Fibroblast of peridontal ligament (primary cell): ENCODE measurements around the gene CCL2.
A peak's percentile ranks its signal among the peaks of the same experiment; 100 is the strongest.

Experiments
- DNase-seq: peaks from one replicate; pipeline ENCODE4 v3.0.0-alpha.2; 2010; ENCODE audit errors: extremely low read depth

CCL2 gene

GRCh38 chr17:34241062-34241461 is 14.0 kb upstream of the CCL2 start:
- no peak for DNase-seq

- no peak for DNase-seq
Measured at GRCh38 chr17:34242587-34243363, 12.3 kb upstream of the CCL2 start.

DNA sequence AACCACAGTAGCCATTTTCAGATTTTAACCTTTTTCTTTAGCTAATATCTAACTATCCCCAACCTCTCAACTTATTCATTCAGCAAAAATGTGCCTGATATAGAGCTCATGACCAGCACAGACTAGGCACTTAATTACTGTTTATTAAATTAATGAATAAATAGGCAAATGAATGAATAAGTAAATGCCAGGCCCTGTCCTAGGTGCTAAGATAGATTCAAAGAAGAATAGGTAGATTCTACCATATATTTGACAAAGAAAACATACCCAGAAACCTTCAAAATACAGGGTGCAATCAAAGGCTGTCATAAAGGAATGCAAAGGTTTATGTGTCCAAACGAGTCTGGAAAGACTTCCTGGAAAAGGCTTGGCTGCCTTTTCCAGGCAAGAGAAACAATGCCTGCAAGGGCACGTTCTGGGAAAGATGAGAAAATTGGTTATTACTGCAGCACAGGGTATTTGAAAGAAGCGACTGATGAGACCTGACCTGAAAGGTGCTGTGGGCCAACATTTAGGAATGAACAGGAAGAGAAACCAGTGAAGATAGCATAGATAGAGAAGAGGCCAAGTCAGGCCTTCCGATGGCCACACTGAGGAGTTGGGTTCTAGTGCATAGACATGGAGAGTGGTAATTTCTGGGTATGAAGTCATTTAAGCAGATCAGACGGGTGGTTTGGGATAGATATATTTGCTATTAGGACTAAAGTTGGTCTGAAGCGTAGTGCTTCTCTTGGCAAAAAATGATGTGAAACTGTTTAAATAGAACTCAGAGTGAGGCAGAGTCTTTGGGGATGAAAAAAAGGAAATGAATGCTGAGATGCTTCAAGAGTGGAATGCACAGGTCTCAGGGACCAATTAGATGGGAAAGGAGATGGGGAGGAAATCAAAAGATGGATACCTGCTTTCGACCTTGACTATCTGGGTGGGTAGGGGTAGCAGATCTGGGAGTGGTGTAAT is 11.4 kb upstream of the CCL2 start:
- no peak for DNase-seq

- no peak for DNase-seq
Measured at GRCh38 chr17:34245351-34245905, 9.7 kb upstream of the CCL2 start.

- no peak for DNase-seq
Measured at GRCh38 chr17:34246446-34246845, 8.6 kb upstream of the CCL2 start.

- no peak for DNase-seq
Measured at GRCh38 chr17:34246881-34247280, 8.2 kb upstream of the CCL2 start.

DNA sequence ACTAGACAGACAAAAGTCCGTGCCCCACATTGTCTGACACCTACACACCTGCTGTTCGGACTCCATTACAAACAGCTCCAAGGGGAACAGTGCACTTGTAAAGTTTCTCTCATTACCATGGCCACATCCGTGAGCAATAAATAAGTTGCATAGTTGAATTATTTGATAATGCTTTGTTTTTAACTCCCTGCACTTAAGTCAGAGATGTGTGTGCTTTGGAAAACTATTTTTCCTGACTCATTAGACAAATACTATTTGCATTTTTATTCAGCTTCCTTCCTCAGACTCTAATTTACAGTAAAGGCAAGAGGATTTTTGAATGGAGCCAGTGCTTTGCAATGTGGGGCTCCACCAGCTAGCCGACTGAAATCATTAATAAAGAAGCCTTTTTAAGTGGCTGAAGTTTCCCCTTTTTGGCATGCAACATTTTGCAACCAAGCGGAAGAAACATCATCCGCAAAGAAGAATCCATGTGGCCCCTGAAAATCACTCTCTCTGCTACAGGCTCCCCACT is 6.5 kb upstream of the CCL2 start:
- no peak for DNase-seq

DNA sequence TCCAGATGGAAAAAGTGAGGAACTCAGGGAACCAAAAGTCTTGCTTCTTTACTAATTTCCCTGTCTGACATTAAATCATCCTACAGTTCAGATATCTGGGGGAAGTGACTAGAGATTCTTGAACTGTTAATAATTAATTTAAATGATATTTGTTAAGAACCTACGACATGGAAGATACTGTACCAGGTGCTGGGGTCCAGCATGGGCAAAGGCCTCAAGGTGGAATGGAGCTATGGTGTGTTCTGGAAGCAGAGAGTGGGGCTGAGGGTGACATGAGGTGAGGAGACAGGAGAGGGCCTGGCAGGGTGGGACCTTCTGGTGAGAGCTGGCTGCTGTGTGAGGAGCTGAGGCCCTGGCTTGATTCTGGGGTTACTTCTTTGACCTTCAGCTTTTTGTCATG is 6.0 kb upstream of the CCL2 start:
- no peak for DNase-seq

- no peak for DNase-seq
Measured at GRCh38 chr17:34249478-34249877, 5.6 kb upstream of the CCL2 start.

GRCh38 chr17:34251186-34251585 is 3.9 kb upstream of the CCL2 start:
- no peak for DNase-seq

GRCh38 chr17:34252095-34252443 is 3.0 kb upstream of the CCL2 start:
- DNase-seq, result no peak

DNA sequence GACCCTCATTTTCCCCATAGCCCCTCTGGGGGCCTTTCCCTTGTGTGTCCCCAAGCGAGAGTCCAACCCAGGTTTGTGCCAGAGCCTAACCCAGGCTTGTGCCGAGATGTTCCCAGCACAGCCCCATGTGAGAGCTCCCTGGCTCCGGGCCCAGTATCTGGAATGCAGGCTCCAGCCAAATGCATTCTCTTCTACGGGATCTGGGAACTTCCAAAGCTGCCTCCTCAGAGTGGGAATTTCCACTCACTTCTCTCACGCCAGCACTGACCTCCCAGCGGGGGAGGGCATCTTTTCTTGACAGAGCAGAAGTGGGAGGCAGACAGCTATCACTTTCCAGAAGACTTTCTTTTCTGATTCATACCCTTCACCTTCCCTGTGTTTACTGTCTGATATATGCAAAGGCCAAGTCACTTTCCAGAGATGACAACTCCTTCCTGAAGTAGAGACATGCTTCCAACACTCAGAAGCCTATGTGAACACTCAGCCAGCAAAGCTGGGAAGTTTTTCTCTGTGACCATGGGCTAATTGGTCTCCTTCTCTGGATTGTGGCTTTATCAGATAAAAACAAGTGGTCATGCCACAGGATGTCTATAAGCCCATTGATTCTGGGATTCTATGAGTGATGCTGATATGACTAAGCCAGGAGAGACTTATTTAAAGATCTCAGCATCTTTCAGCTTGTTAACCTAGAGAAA is 2.5 kb upstream of the CCL2 start:
- peak; percentile 88 for DNase-seq

DNA sequence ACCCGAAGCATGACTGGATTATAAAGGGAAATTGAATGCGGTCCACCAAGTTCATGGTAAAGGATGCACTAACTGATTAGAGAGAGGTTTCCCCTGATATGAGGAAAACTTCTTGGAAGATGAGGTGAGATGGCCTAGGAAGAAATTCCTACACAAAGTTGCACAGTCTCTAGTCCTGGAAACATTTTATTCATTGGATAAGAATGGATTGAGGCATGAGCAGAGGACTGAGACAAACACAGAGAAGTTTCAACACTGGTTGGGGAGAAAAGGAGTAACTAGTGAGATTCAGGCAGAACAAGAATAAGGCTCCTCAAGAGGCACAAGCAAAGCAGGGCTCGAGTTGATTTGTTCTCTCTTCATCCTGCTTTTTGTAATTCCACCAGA is 2.0 kb upstream of the CCL2 start:
- DNase-seq, result no peak

DNA sequence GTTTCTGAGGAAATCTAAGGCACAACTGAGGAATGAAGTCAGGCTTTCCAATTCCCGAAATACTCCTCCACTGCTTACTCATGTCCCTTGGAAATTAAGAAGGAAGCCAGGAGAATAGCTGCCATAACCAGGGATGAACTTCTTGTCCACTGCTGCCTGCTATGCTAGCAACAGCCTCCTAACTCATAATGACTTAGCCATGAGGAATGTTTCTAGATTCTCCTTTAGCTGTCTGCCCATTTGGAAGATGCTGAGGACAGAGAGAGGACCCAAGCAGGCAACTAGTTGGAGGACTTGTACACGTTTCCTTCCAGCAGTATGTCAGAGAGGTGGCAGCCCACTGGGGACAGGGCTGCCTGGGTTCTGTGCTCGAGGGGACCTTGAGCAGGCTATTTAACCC is 939 bp upstream of the CCL2 start:
- DNase-seq, result peak; percentile 84

GRCh38 chr17:34255381-34255732 is 272 bp downstream of the CCL2 start:
- no peak for DNase-seq

GRCh38 chr17:34255841-34256240 is 756 bp downstream of the CCL2 start:
- DNase-seq, result no peak

DNA sequence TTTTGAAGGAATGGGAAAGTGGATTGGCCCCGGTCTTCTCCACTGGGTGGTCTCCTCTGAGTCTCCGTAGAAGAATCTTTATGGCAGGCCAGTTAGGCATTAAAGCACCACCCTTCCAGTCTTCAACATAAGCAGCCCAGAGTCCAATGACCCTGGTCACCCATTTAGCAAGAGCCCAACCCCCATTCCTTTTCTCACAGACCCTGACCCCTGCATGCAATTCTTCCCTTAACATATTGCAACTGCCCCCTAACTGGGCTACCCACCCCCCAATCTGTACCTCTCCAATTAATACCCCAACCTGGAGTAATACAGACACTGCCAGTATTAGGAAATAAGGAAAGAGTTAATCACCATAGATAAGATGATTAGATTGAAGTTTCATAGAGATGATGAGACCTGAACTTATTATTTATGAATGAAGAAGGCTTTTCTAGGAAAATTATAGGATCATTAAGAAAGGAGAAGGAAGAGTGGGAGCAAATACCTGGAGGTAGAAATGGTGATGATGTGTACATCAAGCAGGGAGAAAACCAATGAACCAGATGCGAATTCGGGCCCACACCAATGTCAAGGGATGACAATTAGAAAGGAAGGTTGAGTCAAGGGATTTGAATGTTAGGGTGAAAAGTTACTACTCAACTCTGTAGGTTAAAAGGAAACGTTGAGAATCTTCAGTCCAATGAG is 2.4 kb downstream of the CCL2 start:
- no peak for DNase-seq

GRCh38 chr17:34257986-34258326 is 2.9 kb downstream of the CCL2 start:
- no peak for DNase-seq

GRCh38 chr17:34259146-34259545 is 4.1 kb downstream of the CCL2 start:
- DNase-seq, result peak; percentile 79

- no peak for DNase-seq
Measured at GRCh38 chr17:34260861-34261260, 5.8 kb downstream of the CCL2 start.

- DNase-seq, result no peak
Measured at GRCh38 chr17:34261568-34262337, 6.7 kb downstream of the CCL2 start.
